ENCODE results near the gene PET100.

- TF ChIP-seq CTCF (IDR thresholded peaks at IDR 0.05; ENCODE audit: low read depth, low read length, poor library complexity, severe bottlenecking), result no peak
- no peak for TF ChIP-seq EZH2phosphoT487 (IDR thresholded peaks at IDR 0.05; ENCODE audit: borderline replicate concordance, low read length)
Measured at GRCh38 chr19:7620442-7621412, 8.9 kb upstream of the PET100 start.
